GM20431 (cell line): Measurements from ENCODE around the gene TNFAIP8.

Source experiments
- in situ Hi-C: fragments of 300-500 bp; cut with MseI, MboI; formaldehyde crosslinking; loops from one replicate; pipeline ENCODE4 v1.15.0; 2020; ENCODE audit warnings: low sequenced_read_pairs; ENCODE audit not compliant: unreplicated experiment

TNFAIP8 gene

DNA sequence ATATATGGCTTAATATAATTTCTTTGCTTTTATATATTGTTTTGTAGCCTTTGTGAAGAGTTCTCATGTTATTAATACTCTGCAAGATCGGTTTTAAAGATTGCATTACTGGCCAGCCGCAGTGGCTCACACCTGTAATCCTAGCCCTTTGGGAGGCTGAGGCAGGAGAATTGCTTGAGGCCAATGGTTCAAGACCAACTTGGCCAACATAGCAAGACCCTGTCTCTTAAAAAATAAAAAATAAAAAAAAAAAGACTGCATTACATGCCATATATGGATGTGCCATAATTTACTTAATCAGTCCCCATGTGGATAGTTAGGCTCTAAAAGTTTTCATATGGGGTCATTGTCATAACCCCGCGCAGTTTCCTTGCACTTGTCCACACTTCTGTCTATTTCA is 31.0 kb upstream of the TNFAIP8 start:
- in situ Hi-C loops = loop anchor here (25.0 kb wide), 1 partner anchor 87 kb away; no protein-coding TSS in a partner anchor

DNA sequence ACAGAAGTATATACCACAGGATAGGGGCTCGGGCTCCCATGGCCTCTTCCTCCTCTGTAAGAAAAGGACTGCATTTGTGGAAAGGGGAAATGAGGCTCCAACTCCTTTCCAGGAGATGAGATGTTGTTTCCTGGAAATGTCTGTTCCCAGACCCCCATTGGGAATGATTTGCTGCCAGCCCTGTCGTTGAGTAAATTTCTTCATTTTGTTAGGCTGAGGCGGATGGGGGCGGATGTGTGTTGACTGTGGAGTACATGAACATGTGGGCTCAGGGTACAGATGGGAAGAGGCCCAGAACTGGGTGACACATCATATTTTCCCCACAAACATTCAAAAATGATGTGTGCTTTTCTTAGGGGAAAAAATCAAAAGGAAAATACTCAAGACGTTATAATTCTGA is 28.8 kb upstream of the TNFAIP8 start:
- in situ Hi-C loops = no loop called here

GRCh38 chr5:119328753-119329602 is 26.8 kb upstream of the TNFAIP8 start:
- in situ Hi-C loops = no loop called here

- in situ Hi-C loops = no loop called here
Observed at GRCh38 chr5:119329666-119330065, 26.2 kb upstream of the TNFAIP8 start.

DNA sequence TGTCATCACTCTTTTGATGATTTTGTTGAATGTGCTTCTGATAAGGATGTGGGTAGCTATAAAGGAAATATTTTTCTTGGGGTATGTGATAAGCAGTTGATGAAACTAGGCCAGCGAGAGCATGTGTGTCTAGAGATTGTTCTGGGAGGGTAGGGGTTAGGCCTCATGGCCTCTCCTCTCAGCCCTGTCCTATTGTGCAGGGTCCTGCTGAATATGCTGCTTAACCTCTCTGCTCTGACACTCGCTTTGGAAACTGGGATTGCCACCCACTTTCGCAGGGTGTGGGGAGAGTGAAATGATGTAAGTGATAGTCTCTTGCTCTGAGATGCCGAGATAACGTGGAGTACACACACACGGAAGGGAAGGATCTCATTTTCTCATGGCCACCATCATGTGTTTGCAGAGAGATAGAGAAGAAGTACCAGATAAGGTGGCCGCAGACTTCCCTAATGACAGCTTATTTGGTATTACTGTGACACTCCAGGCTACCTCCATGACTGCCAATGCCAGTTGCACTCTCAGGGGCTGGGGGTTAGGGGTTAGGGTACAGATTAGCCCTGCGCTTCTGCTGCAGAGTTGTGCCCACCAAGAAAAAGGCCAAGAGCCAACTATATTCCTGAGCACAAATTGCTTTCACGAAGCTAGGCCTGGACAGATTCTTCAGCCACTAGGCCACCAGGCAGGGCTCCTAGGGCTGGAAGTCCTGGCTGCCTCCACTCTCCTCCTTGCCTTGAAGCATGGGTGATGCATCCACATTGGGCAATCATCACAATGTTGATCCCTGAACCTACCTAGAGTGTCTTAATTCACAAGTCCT is 25.2 kb upstream of the TNFAIP8 start:
- in situ Hi-C loops = no loop called here

GRCh38 chr5:119331566-119332095 is 24.2 kb upstream of the TNFAIP8 start:
- in situ Hi-C loops = no loop called here

- in situ Hi-C loops = no loop called here
Observed at GRCh38 chr5:119332208-119332607, 23.6 kb upstream of the TNFAIP8 start.

- in situ Hi-C loops = no loop called here
Observed at GRCh38 chr5:119332978-119333401, 22.8 kb upstream of the TNFAIP8 start.

DNA sequence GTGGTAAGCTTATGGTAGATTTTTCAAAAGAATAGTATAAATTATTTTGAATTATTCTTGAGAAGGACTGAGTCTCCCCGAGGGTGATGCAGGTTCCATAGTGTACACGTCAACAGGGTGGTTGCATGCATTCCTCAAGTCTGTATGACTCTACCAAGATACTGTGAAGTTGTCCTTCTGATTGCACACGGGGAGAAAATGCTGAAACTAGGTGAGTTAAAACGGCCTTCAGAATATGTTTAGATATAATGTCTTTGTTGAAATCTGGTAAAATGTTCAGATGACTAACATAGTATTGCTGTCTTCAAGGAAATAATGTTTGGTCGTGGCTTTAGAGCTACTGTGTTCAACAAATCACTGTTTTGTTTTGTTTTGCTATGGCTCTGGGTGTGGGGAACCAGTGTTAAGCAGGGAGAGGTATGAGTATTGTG is 22.4 kb upstream of the TNFAIP8 start:
- in situ Hi-C loops = no loop called here

DNA sequence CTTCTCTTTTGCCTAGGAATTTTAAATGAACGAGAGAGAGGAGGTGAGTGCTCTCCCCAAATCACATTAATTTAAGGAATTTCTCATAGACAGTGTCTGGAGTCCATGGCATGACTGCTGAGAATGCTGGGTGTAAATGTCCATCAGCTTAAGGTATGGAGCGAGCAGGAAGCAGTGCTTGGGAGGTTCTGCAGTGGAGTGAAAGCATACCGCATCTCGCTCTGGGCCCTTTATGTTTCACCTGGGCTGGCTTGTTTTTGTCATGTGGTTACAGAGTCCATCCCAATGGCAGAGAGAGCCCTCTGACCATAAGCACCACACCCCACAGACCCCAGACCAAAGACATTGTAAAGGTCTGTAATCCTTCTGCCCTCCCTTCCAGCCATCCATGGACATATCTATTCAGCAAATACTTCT is 20.6 kb upstream of the TNFAIP8 start:
- in situ Hi-C loops = no loop called here

- in situ Hi-C loops = no loop called here
Observed at GRCh38 chr5:119336262-119336661, 19.6 kb upstream of the TNFAIP8 start.

GRCh38 chr5:119336845-119337580 is 18.8 kb upstream of the TNFAIP8 start:
- in situ Hi-C loops = no loop called here

DNA sequence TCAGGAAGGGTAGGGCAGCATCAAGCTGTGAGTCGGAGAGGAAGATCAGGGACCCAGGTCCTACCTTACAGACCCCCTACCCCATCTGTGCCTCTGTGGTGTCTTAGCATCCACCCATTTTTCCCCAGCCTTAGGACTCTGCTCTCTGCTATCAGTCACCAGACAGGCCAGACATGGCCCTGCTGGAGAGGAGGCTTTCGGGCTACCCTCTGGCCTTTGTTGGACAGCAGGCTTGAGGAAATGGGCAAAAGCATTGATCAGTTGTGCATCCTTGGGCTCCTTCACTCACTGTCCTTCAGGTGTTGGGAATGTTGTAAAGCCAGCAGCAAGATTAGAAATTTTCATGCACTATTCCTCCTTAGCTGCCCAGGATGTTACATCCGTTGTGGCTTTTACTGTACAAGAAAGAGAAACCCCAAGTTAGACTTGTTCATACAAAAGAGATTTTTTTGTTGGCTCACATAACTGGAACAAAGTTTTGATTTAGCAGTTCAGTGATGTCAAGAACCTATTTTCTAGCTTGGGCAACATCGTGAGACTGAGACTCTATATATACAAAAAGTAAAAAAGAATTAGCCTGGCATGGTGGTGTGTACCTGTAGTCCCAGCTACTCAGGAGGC is 17.4 kb upstream of the TNFAIP8 start:
- in situ Hi-C loops = no loop called here

DNA sequence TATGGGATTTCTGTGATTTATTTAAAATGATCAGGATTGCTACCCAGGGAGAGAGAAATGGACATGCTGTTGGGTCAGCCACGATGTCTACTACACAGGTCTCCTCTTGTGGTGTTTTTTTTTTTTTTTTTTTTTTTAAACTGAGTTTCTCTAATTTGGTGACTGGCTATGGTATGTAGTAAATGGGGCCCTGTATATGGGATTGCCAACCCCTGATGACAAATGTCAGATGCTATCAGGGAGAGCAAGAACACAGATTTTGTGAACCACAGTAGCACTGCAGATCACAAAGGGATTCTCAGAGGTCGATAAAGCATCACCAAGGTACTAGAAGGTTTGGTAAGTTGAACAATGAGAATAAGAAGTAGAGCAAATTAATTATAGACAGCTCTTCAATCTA is 16.5 kb upstream of the TNFAIP8 start:
- in situ Hi-C loops = no loop called here

DNA sequence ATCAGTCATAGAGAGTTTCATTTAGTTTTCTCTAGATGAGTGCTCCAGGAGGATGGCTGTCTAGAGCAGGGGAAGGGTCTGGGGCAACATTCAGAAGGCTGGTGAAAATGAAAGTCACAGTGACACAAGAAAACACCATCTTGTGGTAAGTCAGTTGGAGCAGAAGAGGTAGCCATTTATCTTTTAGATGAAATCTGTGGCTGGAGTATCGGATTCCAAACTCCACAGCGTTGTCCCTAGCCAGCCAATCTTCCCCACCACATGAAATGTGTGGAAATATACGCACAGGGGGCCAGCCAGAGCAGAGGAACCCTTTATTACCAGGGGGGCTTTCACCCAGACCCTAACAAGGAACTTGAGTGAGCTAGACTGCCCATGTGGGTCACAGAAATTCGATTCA is 15.9 kb upstream of the TNFAIP8 start:
- in situ Hi-C loops = no loop called here

GRCh38 chr5:119340597-119341218 is 15.1 kb upstream of the TNFAIP8 start:
- in situ Hi-C loops = no loop called here

DNA sequence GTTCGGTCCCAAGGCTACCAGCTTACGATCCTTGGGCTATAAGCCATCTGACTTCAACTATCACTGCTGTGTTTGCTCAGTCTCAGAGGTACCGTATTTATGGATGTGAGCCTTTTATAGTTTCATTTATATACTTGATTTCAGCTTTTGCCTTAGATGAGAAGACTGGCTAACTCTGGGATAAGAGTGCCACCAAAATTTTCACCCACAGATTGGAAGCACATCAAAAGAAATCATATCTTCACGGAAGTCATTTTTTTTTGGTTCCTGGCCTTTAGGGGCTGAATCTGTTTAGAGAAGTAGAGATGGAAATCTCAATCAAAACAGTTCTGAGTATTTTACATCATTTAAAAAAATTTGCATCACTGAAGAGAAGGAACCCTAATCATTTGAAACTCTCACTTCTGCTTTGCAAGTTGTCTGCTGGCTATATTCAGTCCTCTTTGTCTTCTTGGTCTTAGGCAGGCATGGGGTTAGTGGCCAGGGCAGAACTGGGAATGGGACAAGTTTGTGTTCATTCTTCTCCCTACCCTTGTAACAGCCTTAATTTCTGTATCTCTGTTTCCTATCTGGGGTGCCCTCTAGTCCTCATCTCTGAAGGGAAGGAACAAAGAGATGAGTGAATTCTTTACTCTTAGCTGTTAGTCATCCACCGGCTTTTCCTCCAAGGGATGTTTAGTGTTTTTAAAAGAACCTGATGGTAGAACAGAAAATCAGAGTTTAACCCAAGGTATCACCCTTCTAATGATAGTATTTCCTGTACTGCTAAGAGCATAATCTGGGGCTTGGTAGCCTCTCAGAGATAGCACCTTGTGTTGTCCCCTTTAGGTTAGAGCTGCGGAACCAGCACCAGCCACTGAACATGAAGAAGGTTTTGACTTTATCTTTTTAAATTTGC is 14.1 kb upstream of the TNFAIP8 start:
- in situ Hi-C loops = no loop called here

GRCh38 chr5:119342406-119342805 is 13.4 kb upstream of the TNFAIP8 start:
- in situ Hi-C loops = no loop called here
